ENCODE results near the gene MARK1.
"Not testable (repeated sequence)": the region's sequence is repeated elsewhere in the genome, so short reads cannot be mapped to it uniquely, and the experiment has no call there.

Gene MARK1

GRCh38 chr1:220611100-220611499 lies 83.2 kb downstream of the MARK1 start:
- not testable (repeated sequence) for DNase-seq (ENCODE audit: low spot score)

GRCh38 chr1:220616836-220617235 lies 88.9 kb downstream of the MARK1 start:
- no peak for DNase-seq (ENCODE audit: low spot score)

- DNase-seq (ENCODE audit: low spot score) = no peak
Observed at GRCh38 chr1:220628431-220628830, 100.5 kb downstream of the MARK1 start.

- no peak for DNase-seq (ENCODE audit: low spot score)
Observed at GRCh38 chr1:220631238-220631815, 103.4 kb downstream of the MARK1 start.

- DNase-seq (ENCODE audit: low spot score) = no peak
Observed at GRCh38 chr1:220637759-220638158, 109.8 kb downstream of the MARK1 start.

GRCh38 chr1:220642285-220642684 lies 114.3 kb downstream of the MARK1 start:
- no peak for DNase-seq (ENCODE audit: low spot score)

GRCh38 chr1:220652995-220653394 lies 125.1 kb downstream of the MARK1 start:
- no peak for DNase-seq (ENCODE audit: low spot score)

GRCh38 chr1:220655509-220655908 lies 127.6 kb downstream of the MARK1 start:
- DNase-seq (ENCODE audit: low spot score) = peak; percentile 7

- no peak for DNase-seq (ENCODE audit: low spot score)
Observed at GRCh38 chr1:220655961-220656740, 128.2 kb downstream of the MARK1 start.

- DNase-seq (ENCODE audit: low spot score) = no peak
Observed at GRCh38 chr1:220666349-220666748, 138.4 kb downstream of the MARK1 start.

- DNase-seq (ENCODE audit: low spot score) = no peak
Observed at GRCh38 chr1:220669005-220669404, 141.1 kb downstream of the MARK1 start.

- DNase-seq (ENCODE audit: low spot score) = no peak
Observed at GRCh38 chr1:220670365-220670764, 142.4 kb downstream of the MARK1 start.

GRCh38 chr1:220673921-220674320 lies 146.0 kb downstream of the MARK1 start:
- DNase-seq (ENCODE audit: low spot score) = no peak

- DNase-seq (ENCODE audit: low spot score) = no peak
Observed at GRCh38 chr1:220677251-220677650, 149.3 kb downstream of the MARK1 start.

- peak; percentile 58 for DNase-seq (ENCODE audit: low spot score)
Observed at GRCh38 chr1:220680085-220680687, 152.2 kb downstream of the MARK1 start.

GRCh38 chr1:220681220-220681880 lies 153.4 kb downstream of the MARK1 start:
- DNase-seq (ENCODE audit: low spot score) = no peak

- no peak for DNase-seq (ENCODE audit: low spot score)
Observed at GRCh38 chr1:220682901-220683576, 155.1 kb downstream of the MARK1 start.

- DNase-seq (ENCODE audit: low spot score) = not testable (repeated sequence)
Observed at GRCh38 chr1:220683716-220684115, 155.8 kb downstream of the MARK1 start.

- DNase-seq (ENCODE audit: low spot score) = no peak
Observed at GRCh38 chr1:220684890-220685289, 157.0 kb downstream of the MARK1 start.

GRCh38 chr1:220685879-220686278 lies 157.9 kb downstream of the MARK1 start:
- DNase-seq (ENCODE audit: low spot score) = no peak

- no peak for DNase-seq (ENCODE audit: low spot score)
Observed at GRCh38 chr1:220687809-220688208, 159.9 kb downstream of the MARK1 start.

GRCh38 chr1:220689666-220690065 lies 161.7 kb downstream of the MARK1 start:
- no peak for DNase-seq (ENCODE audit: low spot score)
